Nephron progenitor cell (in vitro differentiated cells): ENCODE results near the gene FRMD1.

ENCODE experiments used
- DNase-seq: peaks from one replicate; pipeline ENCODE4 v3.0.0; 2021
- H3K27ac Mint-ChIP-seq: 2 replicates; pipeline ENCODE4 v1.8.0; 2021; ENCODE audit warnings: mild to moderate bottlenecking, moderate library complexity, mixed read lengths
- H3K27me3 Mint-ChIP-seq: 2 replicates; pipeline ENCODE4 v1.8.0; 2021; ENCODE audit warnings: mild to moderate bottlenecking, low read depth, mixed read lengths; ENCODE audit not compliant: poor library complexity
- H3K36me3 Mint-ChIP-seq: 2 replicates; pipeline ENCODE4 v1.8.0; 2021; ENCODE audit warnings: low read depth, mixed read lengths
- H3K4me1 Mint-ChIP-seq: 2 replicates; pipeline ENCODE4 v1.8.0; 2021; ENCODE audit warnings: mixed read lengths
- H3K4me3 Mint-ChIP-seq: 2 replicates; pipeline ENCODE4 v1.8.0; 2021; ENCODE audit warnings: mild to moderate bottlenecking, moderate library complexity, mixed read lengths
- H3K9me3 Mint-ChIP-seq: 2 replicates; pipeline ENCODE4 v1.8.0; 2021; ENCODE audit warnings: mild to moderate bottlenecking, moderate library complexity, mixed read lengths
- CTCF ChIP-seq: fragments of 200-600 bp; sonication (generic); IDR thresholded peaks from 2 replicates; pipeline ENCODE4 v1.5.0; 2021; ENCODE audit warnings: antibody characterized with exemption

Gene FRMD1

DNA sequence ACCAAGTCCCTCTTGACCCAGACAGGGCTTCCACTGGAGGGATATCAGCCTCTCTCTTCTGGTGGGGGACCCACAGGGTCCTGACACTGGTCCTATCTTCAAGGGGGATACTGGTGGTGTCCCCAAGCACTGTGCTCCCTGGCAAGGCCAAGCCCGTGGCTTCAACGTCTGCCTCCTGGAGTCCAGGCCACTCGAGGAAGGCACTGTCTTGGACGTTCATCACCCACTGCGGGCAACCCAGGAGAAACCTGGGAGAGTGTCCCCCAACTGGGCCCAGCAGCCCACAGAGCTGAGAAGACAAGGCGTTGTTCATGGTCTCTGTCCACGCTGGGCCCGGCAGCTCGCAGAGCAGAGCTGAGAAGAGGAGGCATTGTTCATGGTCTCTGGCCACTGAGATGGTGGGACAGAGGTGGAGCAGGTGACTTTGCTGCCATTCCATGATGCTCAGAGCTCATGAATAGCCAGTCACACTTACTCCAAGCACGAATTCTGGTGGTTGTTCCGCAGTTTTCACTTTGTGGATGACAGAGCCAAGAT lies 37.5 kb upstream of the FRMD1 start:
- TF ChIP-seq CTCF: no peak
- H3K27ac Mint-ChIP-seq: no peak overlapping the region
- H3K9me3 Mint-ChIP-seq: peaks cover 4% of the 10 kb centered on the region
- peaks cover 5% of the 10 kb centered on the region for H3K27me3 Mint-ChIP-seq
- H3K4me3 Mint-ChIP-seq: no peak overlapping the region
- H3K36me3 Mint-ChIP-seq: no peaks in the 10 kb centered on the region
- no peak for DNase-seq
- peaks cover 8% of the 10 kb centered on the region for H3K4me1 Mint-ChIP-seq

GRCh38 chr6:168115748-168116437 lies 36.9 kb upstream of the FRMD1 start:
- Mint-ChIP-seq H3K27me3 (peaks cover 5% of the 10 kb centered on the region), H3K36me3 (no peaks in the 10 kb centered on the region), H3K4me1 (peaks cover 2% of the 10 kb centered on the region), H3K27ac (no peak overlapping the region), H3K9me3 (peaks cover 4% of the 10 kb centered on the region), H3K4me3 (no peak overlapping the region)
- TF ChIP-seq CTCF: no peak
- no peak for DNase-seq

DNA sequence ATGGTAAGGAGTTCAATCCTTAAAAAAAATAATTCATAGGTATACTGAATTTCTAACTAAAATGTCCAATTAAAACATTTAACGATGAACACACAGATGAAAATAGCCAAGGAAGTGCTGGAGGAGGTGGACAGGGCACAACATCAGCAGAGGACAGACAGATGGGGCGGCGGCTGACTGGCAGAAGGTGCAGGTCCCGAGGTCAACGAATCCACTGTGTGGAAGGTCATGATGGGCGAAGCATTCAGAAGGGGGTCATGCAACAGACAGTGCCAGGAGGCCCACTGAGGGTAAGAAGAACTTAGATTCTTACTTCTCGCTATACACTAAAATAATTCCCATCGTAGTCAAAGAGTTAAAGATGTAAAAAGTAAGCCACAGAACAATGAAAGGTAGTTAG lies 34.2 kb upstream of the FRMD1 start:
- Mint-ChIP-seq H3K4me3 (no peak overlapping the region), H3K27me3 (peaks cover 5% of the 10 kb centered on the region), H3K27ac (no peak overlapping the region), H3K4me1 (no peaks in the 10 kb centered on the region), H3K36me3 (no peaks in the 10 kb centered on the region), H3K9me3 (peaks cover 4% of the 10 kb centered on the region)
- DNase-seq: no peak
- no peak for TF ChIP-seq CTCF

DNA sequence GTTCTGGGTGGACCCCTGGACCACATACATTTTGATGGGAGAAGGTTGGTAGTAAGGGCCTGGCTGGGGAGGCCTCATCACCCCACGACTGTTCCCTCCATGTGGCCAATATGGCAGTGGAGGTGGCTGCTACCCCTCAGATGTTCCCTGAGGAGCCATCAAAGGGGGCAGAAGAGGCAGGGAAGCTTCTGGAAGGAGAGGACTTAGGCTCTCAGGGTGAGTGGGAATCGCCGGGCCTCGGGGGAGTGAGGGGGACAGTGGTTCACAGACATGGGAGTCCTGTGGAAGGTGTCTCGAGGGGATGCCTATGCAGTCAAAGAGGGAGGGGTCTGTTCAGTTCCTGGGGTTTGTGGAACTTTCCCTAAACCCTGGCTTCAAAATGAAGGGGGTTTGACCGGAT lies 32.9 kb upstream of the FRMD1 start:
- H3K36me3 Mint-ChIP-seq: no peaks in the 10 kb centered on the region
- no peak for DNase-seq
- no peak overlapping the region for H3K27ac Mint-ChIP-seq
- no peaks in the 10 kb centered on the region for H3K4me1 Mint-ChIP-seq
- H3K9me3 Mint-ChIP-seq: peaks cover 4% of the 10 kb centered on the region
- H3K4me3 Mint-ChIP-seq: no peak overlapping the region
- TF ChIP-seq CTCF: no peak
- peaks cover 5% of the 10 kb centered on the region for H3K27me3 Mint-ChIP-seq

DNA sequence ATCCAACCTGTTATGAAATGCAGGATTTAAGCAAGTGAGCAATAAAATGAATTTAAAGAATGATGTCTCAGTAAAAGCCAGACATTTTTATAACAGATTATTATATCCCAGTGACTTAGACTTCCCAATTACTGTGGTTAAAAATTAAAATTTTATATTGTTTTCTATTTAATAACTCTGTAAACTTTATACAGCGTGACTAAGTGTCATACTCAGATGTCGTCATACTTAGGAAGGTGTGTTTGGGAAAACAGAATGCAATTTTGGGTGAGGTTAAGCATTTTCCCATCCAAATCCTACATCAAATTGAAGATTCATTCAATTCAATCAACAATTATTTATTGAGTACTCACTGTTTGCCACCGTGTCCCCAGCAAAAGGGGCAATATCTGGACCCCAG lies 31.4 kb upstream of the FRMD1 start:
- no peaks in the 10 kb centered on the region for H3K36me3 Mint-ChIP-seq
- TF ChIP-seq CTCF: no peak
- peaks cover 2% of the 10 kb centered on the region for H3K9me3 Mint-ChIP-seq
- DNase-seq: no peak
- peaks cover 8% of the 10 kb centered on the region for H3K27me3 Mint-ChIP-seq
- no peak overlapping the region for H3K4me3 Mint-ChIP-seq
- H3K27ac Mint-ChIP-seq: no peak overlapping the region
- peaks cover 12% of the 10 kb centered on the region for H3K4me1 Mint-ChIP-seq

DNA sequence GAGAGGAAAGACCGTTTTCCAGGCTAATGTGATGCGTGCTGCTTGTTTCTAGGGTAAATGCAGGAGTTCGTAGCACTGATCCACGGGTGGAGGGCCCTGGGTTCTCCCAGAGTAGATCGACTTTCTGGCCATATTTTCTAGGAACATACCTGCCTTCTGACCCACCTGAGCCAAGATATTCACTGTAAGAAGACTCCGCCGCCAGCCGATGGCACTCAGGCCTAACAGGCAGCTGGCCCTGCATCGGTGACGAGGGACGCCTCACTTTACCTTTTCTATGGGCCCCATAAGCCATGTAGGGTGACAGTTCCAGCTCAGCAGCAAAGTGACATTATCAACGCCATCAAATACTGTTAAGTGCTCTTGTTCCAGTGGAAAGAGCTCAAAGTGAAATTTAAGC lies 30.2 kb upstream of the FRMD1 start:
- H3K4me3 Mint-ChIP-seq: no peak overlapping the region
- H3K9me3 Mint-ChIP-seq: no peaks in the 10 kb centered on the region
- H3K4me1 Mint-ChIP-seq: peaks cover 14% of the 10 kb centered on the region
- no peak for TF ChIP-seq CTCF
- DNase-seq: no peak
- peaks cover 15% of the 10 kb centered on the region for H3K27me3 Mint-ChIP-seq
- H3K36me3 Mint-ChIP-seq: no peaks in the 10 kb centered on the region
- no peak overlapping the region for H3K27ac Mint-ChIP-seq
